Suprapubic skin (tissue), 4 donors: Measurements from ENCODE around the gene CHCT1. TPM values are rescaled to one million over a fixed set of nuclear protein-coding genes. Genes with fewer than 3 reads are reported as not detected.
"Not testable (repeated sequence)": the region's sequence is repeated elsewhere in the genome, so short reads cannot be mapped to it uniquely, and the experiment has no call there.

Experiments used
- DNase-seq, 2 donors: peaks; one replicate each; pipeline ENCODE4 v3.0.0-alpha.2; 2019; ENCODE audit warnings: low spot score in 2 of 2
- H3K27ac ChIP-seq: fragments of 200-600 bp; sonication (generic); one replicate; pipeline ENCODE4 v1.5.1; 2019
- H3K27me3 ChIP-seq: fragments of 200-600 bp; sonication (generic); one replicate; pipeline ENCODE4 v1.5.1; 2019
- H3K36me3 ChIP-seq: fragments of 200-600 bp; sonication (generic); one replicate; pipeline ENCODE4 v1.5.1; 2019
- H3K4me1 ChIP-seq: fragments of 200-600 bp; sonication (generic); one replicate; pipeline ENCODE4 v1.5.1; 2019
- H3K4me3 ChIP-seq: fragments of 200-600 bp; sonication (generic); one replicate; pipeline ENCODE4 v1.5.1; 2019; ENCODE audit warnings: mild to moderate bottlenecking
- H3K9me3 ChIP-seq: fragments of 200-600 bp; sonication (generic); one replicate; pipeline ENCODE4 v1.5.1; 2019
- EP300 ChIP-seq: sonication (generic); formaldehyde crosslinking; IDR thresholded peaks from one replicate; pipeline ENCODE4 v1.6.1; 2017; ENCODE audit warnings: antibody characterized with exemption
- POLR2A ChIP-seq, 2 donors: fragments of 450-650 bp; IDR thresholded peaks; one replicate each; pipeline ENCODE4 v1.6.1; 2017; ENCODE audit warnings: antibody characterized with exemption in 2 of 2, mild to moderate bottlenecking in 2 of 2, moderate library complexity in 2 of 2
- POLR2AphosphoS5 ChIP-seq, 3 donors: sonication (generic); formaldehyde crosslinking; IDR thresholded peaks; one replicate each; pipeline ENCODE4 v1.6.1; 2017; ENCODE audit warnings: antibody characterized with exemption in 3 of 3
- WGBS: methylation state at CpG from one replicate; pipeline ENCODE4 v1.1.5; 2018; 5-methylcytosine and 5-hydroxymethylcytosine counted together
- total RNA-seq, 4 donors: library from RNA; depleted of rRNA; stranded (reverse); fragments of >200 nt; gene quantifications; one replicate each; pipeline ENCODE4 v1.1.0, GENCODE V29; 2016
- TF ChIP-seq, protein P1 (sequence below), 2 donors: fragments of 200-600 bp in 1 of 2; fragments of 450-650 bp in 1 of 2; sonication (generic) in 1 of 2; IDR thresholded peaks; one replicate each; pipeline ENCODE4 v1.5.1; 2016 to 2019; ENCODE audit warnings: antibody characterized with exemption in 2 of 2, mild to moderate bottlenecking in 1 of 2, moderate library complexity in 1 of 2

CHCT1 gene
- total RNA-seq, result not detected

DNA sequence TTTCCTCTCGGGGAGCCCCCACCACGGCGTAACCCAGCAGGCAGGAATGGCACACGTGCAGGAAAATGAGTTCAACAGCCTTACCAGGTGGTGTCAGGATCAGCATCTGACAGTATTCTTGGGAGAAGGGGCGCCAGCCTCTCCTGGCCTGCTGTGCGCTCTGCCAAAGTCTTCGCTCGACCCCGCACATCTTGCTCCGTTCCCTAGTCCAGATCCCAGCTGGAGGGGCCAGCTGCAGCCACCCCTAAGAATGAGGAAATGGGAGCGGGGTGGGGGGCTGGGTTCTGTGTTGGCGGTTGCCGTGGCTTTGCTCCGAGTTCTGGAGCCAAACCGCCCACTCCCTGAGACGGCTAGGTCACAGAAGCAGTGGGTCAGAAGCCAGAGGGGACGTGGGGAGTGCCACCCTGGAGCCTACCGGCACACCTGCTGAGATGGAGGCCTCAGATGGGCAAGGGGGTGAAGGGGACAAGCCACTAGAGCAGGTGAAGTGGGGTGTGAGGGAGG, at the start of gene CHCT1:
TSS of gene CHCT1 (plus strand) at position 328 of the 504 bp plus-strand sequence. CDS start at position 432, 104 bp downstream.
- no peaks in the 10 kb centered on the region for H3K9me3 ChIP-seq

DNA sequence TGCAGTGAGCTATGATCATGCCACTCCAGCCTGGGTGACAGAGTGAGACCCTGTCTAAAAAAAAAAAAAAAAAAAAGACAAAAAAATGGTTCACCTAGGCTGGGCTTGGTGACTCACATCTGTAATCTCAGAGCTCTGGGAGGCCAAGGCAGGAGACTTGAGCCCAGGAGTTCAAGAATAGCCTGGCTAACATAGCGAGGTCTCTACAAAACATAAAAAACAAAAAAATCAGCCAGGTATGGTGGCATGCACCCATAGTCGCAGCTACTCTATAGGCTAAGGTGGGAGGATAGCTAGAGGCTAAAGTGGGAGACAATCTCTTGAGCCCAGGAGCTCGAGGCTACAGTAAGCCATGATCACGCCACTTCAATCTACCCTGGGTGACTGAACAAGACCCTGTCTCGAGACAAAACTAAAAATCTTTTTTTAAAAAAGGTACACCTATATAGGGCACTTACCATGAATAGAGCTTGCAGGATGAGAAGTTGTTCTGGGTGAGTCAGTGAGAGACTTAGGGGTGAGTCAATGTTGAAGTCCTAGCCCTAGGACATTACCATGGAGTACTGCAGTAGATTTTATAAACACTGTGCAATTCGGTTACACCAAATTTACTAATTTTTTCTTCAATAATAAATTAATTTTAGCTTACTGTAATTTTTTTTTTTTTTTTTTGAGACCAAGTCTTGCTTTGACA, 49.4 kb upstream of the CHCT1 start:
- Histone ChIP-seq H3K27me3 (no peaks in the 10 kb centered on the region), H3K4me3 (no peak overlapping the region), H3K27ac (no peak overlapping the region), H3K9me3 (no peaks in the 10 kb centered on the region), H3K4me1 (no peaks in the 10 kb centered on the region), H3K36me3 (no peaks in the 10 kb centered on the region)
- DNase-seq, result no peak
- WGBS, result 81% methylated on average over 6 of the region's 6 CpGs
- TF ChIP-seq EP300, result no peak
- TF ChIP-seq, protein P1, sequence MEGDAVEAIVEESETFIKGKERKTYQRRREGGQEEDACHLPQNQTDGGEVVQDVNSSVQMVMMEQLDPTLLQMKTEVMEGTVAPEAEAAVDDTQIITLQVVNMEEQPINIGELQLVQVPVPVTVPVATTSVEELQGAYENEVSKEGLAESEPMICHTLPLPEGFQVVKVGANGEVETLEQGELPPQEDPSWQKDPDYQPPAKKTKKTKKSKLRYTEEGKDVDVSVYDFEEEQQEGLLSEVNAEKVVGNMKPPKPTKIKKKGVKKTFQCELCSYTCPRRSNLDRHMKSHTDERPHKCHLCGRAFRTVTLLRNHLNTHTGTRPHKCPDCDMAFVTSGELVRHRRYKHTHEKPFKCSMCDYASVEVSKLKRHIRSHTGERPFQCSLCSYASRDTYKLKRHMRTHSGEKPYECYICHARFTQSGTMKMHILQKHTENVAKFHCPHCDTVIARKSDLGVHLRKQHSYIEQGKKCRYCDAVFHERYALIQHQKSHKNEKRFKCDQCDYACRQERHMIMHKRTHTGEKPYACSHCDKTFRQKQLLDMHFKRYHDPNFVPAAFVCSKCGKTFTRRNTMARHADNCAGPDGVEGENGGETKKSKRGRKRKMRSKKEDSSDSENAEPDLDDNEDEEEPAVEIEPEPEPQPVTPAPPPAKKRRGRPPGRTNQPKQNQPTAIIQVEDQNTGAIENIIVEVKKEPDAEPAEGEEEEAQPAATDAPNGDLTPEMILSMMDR (IDR thresholded peaks at IDR 0.05), result no peak
- no peak for TF ChIP-seq POLR2AphosphoS5 (IDR thresholded peaks at IDR 0.05)
- no peak for TF ChIP-seq POLR2A (IDR thresholded peaks at IDR 0.05)

More for the DNA sequence above, at the start of gene CHCT1:
- peak within 1 kb of the TSS; percentile 12 for H3K27ac ChIP-seq
- 82% methylated on average over 18 of the region's 18 CpGs for WGBS
- H3K4me1 ChIP-seq, result peaks cover 14% of the 10 kb centered on the region
- DNase-seq, result peak in 1 of 2 donors; percentile 74
- H3K36me3 ChIP-seq, result no peaks in the 10 kb centered on the region
- TF ChIP-seq POLR2A (IDR thresholded peaks at IDR 0.05) (no peak), POLR2AphosphoS5 (IDR thresholded peaks at IDR 0.05) (no peak), EP300 (no peak)
- TF ChIP-seq, protein P1 (IDR thresholded peaks at IDR 0.05), result no peak
- H3K4me3 ChIP-seq, result peak within 1 kb of the TSS; percentile 53
- no peaks in the 10 kb centered on the region for H3K27me3 ChIP-seq

DNA sequence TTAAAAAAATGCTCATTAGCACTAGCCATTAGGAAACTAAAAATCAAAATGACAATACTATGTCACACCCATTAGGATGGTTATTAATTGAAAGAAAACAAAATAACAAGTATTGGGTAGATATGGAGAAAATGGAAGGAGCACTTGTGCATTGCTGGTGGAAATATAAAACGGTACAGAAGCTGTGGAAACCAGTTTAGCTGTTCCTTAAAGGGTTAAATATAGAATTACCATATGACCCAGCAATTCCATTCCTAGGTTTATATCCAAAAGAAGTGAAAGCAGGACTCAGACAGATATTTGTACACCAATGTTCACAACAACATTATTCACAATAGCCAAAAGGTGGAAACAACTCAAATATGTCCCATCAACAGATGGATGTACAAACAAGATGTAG, 44.1 kb upstream of the CHCT1 start:
- not testable (repeated sequence) for H3K27ac ChIP-seq, H3K4me3 ChIP-seq, H3K27me3 ChIP-seq, H3K4me1 ChIP-seq, DNase-seq, H3K36me3 ChIP-seq, H3K9me3 ChIP-seq
- WGBS, result 93% methylated on average over 1 of the region's 1 CpG

DNA sequence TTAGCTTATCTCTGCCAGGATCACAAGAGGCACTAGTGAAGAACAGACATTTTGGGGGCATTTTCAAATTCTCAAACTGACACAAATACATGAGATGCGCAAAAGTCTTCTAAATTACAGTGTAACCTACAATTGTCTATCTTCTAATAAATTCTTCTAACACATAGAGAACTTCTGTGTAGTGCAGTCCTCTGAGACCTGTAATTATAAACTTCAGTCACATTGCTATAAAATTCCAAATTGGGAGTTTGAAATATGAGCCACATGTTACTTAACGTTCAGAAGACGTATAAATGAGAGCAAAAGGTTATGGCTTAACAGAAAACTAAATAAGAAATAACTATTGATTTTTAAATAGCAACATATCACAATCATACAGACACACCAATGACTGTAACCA, 42.8 kb upstream of the CHCT1 start:
- not testable (repeated sequence) for H3K27me3 ChIP-seq, H3K4me1 ChIP-seq, H3K36me3 ChIP-seq, H3K9me3 ChIP-seq, DNase-seq, H3K27ac ChIP-seq, H3K4me3 ChIP-seq
- WGBS, result 65% methylated on average over 3 of the region's 3 CpGs

DNA sequence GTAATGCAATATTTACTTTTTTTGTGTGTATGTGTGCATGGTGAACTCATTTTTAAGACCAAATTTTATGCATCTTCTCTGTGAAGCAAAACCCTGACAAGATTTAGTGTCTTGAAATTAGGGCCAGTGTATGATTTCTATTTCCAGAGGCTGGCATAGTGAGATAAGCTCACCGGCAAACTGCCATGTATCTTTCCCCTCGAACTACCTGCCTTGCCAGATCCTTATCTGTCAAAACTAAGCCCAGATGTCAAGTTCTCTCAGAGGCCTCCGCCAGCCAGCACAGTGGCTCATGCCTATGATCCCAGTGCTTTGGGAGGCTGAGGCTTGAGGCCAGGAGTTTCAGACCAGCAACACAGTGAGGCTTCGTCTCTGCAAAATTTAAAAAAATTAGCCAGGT, 40.3 kb upstream of the CHCT1 start:
- no peak for DNase-seq
- H3K27ac ChIP-seq, result no peak overlapping the region
- no peaks in the 10 kb centered on the region for H3K9me3 ChIP-seq
- no peaks in the 10 kb centered on the region for H3K27me3 ChIP-seq
- no peak overlapping the region for H3K4me3 ChIP-seq
- TF ChIP-seq, protein P1 (IDR thresholded peaks at IDR 0.05), result no peak
- TF ChIP-seq POLR2AphosphoS5 (IDR thresholded peaks at IDR 0.05) (no peak), EP300 (no peak), POLR2A (IDR thresholded peaks at IDR 0.05) (no peak)
- H3K4me1 ChIP-seq, result peaks cover 23% of the 10 kb centered on the region
- no peaks in the 10 kb centered on the region for H3K36me3 ChIP-seq
- 55% methylated on average over 4 of the region's 4 CpGs for WGBS

DNA sequence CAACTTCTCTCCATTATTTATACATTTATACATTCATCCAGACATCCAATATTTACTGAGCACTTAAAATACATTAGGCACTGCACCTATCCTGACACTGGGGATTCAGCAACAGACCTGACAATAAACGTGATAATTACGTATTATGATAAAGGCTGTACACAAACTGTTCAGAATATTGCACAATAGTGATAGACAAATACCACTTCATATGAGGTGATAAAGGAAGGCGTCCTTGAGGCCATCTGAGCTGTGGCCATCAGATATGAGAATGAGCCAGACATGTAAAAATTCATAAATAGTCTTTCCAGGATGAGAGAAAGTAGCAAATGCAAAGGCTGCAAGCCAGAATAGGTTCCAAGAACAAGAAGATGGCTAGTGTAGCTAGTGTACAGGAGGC, 38.9 kb upstream of the CHCT1 start:
- H3K9me3 ChIP-seq, result no peaks in the 10 kb centered on the region
- H3K4me3 ChIP-seq, result no peak overlapping the region
- H3K27me3 ChIP-seq, result no peaks in the 10 kb centered on the region
- no peaks in the 10 kb centered on the region for H3K36me3 ChIP-seq
- H3K4me1 ChIP-seq, result peaks cover 28% of the 10 kb centered on the region
- no peak for DNase-seq
- H3K27ac ChIP-seq, result no peak overlapping the region
- TF ChIP-seq EP300 (no peak), POLR2A (IDR thresholded peaks at IDR 0.05) (no peak), POLR2AphosphoS5 (IDR thresholded peaks at IDR 0.05) (no peak)
- TF ChIP-seq, protein P1 (IDR thresholded peaks at IDR 0.05), result no peak
- WGBS, result 82% methylated on average over 3 of the region's 3 CpGs

DNA sequence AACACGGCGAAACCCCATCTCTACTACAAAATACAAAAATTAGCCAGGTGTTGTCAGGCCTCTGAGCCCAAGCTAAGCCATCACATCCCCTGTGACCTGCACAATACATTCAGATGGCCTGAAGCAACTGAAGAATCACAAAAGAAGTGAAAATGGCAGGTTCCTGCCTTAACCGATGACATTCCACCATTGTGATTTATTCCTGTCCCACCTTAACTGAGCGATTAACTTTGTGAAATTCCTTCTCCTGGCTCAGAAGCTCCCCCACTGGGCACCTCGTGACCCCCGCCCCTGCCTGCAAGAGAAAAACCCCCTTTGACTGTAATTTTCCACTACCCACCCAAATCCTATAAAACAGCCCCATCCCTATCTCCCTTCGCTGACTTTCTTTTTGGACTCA, 37.4 kb upstream of the CHCT1 start:
- WGBS, result 96% methylated on average over 7 of the region's 7 CpGs
- not testable (repeated sequence) for H3K4me3 ChIP-seq, H3K27me3 ChIP-seq, H3K27ac ChIP-seq, H3K9me3 ChIP-seq, DNase-seq, H3K36me3 ChIP-seq
- H3K4me1 ChIP-seq, result peaks cover 40% of the 10 kb centered on the region
